HG03442 (cell line): Measurements from ENCODE around the gene PTPRM.

Experiments used
- ATAC-seq: cut with Tn5 transposase; IDR thresholded peaks from one replicate; pipeline ENCODE4 v1.9.1; 2021; ENCODE audit warnings: mild to moderate bottlenecking, moderate library complexity; ENCODE audit not compliant: unreplicated experiment

PTPRM gene

GRCh38 chr18:7598167-7599047 is 31.3 kb downstream of the PTPRM start:
- no peak for ATAC-seq

- no peak for ATAC-seq
Measured at GRCh38 chr18:7600036-7600435, 32.9 kb downstream of the PTPRM start.

DNA sequence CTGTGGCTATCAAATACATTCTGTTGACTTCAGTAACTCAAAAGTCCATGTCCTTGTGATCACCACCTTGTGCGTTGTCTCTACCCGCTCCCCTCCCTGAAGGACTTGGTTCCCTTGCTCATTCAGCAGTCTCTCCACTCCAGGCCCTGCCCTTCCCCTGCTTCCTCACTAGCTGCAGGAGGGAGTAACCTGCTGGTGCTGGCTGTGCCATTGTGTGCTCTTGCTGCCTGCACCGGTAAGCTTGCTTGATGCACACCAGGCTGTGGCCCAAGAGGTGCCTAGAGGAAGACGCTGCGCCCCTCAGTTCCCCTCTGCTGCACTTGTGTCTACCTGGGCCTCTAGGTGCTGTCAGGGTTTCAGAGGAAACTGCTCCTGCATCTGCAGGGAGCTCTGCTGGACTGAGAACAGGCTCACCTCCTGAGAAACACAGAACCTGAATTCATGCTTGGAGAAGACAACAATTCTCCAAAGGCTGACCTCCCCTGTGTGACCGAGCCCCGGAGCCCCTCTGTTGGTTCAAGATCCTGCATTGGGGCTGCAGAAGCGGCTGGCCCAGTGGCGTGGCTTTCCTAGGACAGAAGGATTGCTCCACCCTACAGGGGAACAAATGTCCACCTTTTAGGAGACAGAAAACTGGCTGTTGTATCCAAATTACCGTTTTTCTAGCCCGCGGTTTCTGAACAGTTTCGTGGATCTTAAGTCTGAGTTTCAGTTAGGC is 33.6 kb downstream of the PTPRM start:
- no peak for ATAC-seq

DNA sequence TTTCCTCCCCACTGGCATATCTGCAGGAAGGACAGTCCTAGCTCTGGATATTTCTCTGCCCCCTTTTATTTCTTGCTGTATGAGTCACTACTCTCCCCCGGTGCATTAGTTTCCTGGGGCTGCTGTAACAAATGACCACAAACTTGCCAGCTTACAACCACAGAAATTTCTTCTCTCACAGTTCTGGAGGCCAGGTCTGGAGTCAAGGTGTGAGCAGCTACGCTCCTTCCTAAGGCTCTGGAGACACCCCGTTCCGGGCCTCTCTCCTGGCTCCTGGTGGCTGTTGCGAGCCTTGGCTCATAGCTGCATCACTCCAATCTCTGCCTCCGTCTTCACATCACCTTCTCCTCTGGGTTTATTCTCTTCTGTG is 34.1 kb downstream of the PTPRM start:
- ATAC-seq: no peak

GRCh38 chr18:7601936-7602335 is 34.8 kb downstream of the PTPRM start:
- ATAC-seq: no peak

- ATAC-seq: no peak
Measured at GRCh38 chr18:7603259-7604000, 36.3 kb downstream of the PTPRM start.

DNA sequence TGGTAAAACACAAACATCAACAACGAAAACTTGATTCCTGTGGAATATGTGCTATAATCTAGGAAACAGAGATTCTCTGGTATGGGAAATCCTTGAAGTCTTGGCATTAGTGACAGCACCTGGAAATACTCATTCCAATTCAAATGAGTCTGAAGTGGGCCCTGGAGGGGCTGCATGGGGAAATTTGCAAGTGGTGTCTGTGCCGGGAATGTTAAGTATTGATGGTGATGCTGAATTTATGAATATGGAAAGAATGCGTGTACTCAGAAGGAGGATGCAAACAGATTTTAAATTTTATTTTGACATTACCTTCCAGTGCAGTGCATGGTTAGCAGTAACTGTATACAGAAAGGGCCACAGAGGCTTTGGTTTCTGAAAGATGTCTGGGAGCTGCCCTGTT is 37.2 kb downstream of the PTPRM start:
- no peak for ATAC-seq

- no peak for ATAC-seq
Measured at GRCh38 chr18:7605705-7606104, 38.6 kb downstream of the PTPRM start.

- ATAC-seq: no peak
Measured at GRCh38 chr18:7607540-7608173, 40.5 kb downstream of the PTPRM start.

- ATAC-seq: no peak
Measured at GRCh38 chr18:7608174-7608550, 41.0 kb downstream of the PTPRM start.

DNA sequence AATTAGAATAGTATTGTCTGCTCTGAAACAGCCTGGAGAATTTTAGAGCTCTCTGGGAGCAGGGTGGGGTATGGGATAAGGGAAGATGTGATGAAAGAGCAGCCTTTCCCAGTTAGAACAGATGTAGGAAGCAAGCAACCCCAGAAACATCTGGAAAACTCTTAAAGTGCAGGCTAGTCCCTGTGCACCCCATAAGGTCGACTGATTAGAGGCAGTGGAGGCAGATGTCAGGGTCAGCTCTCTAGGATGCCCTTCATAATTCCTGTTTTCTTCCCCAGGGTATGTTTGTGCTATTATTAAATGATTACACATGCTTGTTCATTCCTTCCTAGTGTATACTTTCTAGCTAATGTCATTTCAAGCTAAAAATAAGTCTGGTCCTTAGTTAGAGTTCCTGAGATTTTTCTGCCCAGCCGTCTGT is 41.7 kb downstream of the PTPRM start:
- no peak for ATAC-seq

DNA sequence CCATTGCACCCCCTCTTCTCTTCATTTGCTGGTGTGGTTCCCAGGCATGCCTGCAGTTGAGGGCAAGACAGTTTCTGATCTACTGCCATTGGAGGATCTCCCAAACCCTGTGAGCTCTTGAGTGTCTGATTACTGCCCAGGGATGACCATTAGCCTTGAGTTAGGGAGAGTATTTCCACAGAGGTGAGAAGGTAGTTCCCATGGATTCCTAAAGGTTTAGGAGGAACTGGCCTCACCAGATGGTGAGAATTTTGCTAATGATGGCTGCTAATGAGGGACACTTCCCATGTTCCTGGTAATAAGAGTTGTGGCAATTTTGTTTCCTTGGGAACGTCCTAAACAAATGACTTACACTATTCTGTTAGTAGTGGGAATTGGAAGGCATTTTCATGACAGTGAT is 42.5 kb downstream of the PTPRM start:
- no peak for ATAC-seq

GRCh38 chr18:7614042-7614441 is 46.9 kb downstream of the PTPRM start:
- ATAC-seq: no peak

- no peak for ATAC-seq
Measured at GRCh38 chr18:7615840-7616239, 48.7 kb downstream of the PTPRM start.

DNA sequence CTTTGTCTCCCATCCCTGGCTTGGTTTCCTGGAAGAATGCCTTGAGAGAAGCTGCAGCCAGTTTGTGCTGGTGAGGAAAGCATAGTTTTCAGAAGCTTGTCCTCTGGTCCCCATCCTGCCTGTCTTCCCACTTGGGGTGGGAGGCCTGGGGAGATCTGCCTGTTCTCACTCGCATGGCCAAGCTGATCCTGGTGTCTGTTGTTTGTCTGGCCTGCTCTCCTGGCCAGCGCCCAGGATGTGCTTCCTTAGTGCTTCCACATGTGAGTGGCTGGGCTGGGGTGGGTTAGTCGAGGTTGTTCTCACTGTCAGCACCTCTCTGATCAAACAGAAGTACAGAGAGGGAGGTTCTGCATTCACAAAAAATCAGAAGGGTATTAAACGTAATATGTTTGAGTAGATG is 49.5 kb downstream of the PTPRM start:
- ATAC-seq: no peak

GRCh38 chr18:7617738-7618422 is 50.8 kb downstream of the PTPRM start:
- ATAC-seq: no peak

DNA sequence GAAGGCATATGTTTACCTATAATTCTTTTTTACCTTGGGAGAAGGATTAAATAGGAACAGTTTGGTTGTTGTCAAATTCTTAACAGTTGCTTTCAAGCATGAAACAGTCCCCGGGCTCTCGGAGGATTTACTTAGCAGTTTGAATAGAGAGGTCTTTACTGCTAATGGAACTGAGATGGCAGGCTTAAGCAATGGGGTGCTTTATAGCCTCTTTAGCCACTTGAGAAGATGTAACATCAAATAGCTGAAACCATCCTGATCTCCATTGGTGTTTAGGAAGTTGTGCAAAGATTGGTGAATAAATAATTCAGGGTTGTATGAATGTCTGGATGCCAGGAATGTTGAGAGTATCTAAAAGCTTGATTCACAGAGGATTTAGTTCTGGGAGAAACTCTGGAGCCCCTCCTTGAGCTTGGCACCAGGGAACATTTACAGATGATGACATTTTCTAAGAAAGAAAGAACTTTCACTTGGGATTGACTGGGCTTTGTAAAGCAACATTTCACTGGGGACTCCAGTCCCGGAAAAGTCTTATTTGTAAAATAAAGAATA is 51.9 kb downstream of the PTPRM start:
- ATAC-seq: no peak

DNA sequence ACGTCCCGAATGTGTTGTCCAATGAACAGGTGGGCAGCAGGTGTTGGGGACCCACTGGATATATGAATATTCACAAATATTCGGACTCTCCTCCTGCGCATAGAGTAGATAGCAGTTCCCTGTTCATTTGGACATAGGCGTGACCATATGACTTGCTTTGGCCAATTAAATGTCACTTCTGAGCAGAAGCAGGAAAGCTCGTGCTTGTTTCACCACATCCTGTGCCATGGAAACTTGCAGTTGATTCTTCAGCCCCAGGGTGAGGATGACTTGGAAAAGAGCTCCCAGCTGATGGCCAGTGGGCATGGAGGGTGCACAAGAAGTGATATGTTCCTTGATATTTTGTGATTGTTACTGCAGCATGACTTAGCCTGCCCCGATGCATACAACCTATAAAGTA is 52.6 kb downstream of the PTPRM start:
- no peak for ATAC-seq

DNA sequence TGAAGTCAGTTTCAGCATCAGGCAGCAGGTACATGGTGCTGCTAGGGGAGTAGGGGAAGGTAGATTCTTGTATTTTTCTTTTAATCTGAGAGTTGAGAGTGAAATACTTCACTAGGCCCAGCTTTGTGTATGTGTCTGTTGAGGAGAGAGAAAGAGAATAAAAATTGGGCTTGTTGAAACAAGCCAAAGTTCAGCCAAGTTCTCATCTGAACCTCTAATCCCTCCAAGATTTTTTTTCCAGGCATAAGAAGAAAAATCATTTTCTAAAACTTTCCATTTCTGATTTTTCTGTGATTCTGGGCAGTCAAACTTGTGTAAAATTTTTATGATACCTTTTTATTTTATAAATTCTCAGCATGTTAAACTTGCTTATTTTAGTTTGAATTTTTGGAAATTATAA is 55.6 kb downstream of the PTPRM start:
- ATAC-seq: no peak

GRCh38 chr18:7623681-7624080 is 56.6 kb downstream of the PTPRM start:
- no peak for ATAC-seq
